PFSK-1 (cell line): ENCODE results near the gene TRPV4.

ENCODE experiments used
- FOXP2 ChIP-seq: optimal IDR thresholded peaks from 2 replicates; pipeline ENCODE3; 2011; ENCODE audit warnings: borderline replicate concordance, control low read depth, inconsistent platforms; ENCODE audit not compliant: insufficient read depth; ENCODE audit errors: extremely low read length, extremely low read depth
- POLR2AphosphoS5 ChIP-seq: IDR thresholded peaks from 2 replicates; pipeline ENCODE4 v1.6.1; 2012; ENCODE audit warnings: low read depth, mild to moderate bottlenecking, control low read depth, low read length, moderate library complexity
- SIN3A ChIP-seq: IDR thresholded peaks from 2 replicates; pipeline ENCODE4 v1.6.1; 2012; ENCODE audit warnings: mild to moderate bottlenecking, low read length, moderate library complexity, borderline replicate concordance; ENCODE audit not compliant: insufficient read depth
- TAF1 ChIP-seq: IDR thresholded peaks from 2 replicates; pipeline ENCODE4 v1.6.1; 2012; ENCODE audit warnings: low read length, control low read depth, borderline replicate concordance; ENCODE audit not compliant: insufficient read depth
- TF ChIP-seq, protein P1 (sequence below), 2 experiments: IDR thresholded peaks; 2 replicates each; pipeline versions ENCODE4 v1.6.1 to v1.8.0; 2011 to 2012; ENCODE audit warnings: low read depth in 2 of 2, low read length in 2 of 2, control low read depth in 1 of 2, inconsistent platforms in 1 of 2, mild to moderate bottlenecking in 1 of 2, moderate library complexity in 1 of 2; ENCODE audit not compliant: insufficient read depth in 1 of 2

The TRPV4 gene

GRCh38 chr12:109796057-109796456, 37.1 kb downstream of the TRPV4 start:
- TF ChIP-seq SIN3A: no peak
- TF ChIP-seq TAF1: no peak
- TF ChIP-seq POLR2AphosphoS5: no peak
- no peak for TF ChIP-seq FOXP2
- TF ChIP-seq, protein P1, sequence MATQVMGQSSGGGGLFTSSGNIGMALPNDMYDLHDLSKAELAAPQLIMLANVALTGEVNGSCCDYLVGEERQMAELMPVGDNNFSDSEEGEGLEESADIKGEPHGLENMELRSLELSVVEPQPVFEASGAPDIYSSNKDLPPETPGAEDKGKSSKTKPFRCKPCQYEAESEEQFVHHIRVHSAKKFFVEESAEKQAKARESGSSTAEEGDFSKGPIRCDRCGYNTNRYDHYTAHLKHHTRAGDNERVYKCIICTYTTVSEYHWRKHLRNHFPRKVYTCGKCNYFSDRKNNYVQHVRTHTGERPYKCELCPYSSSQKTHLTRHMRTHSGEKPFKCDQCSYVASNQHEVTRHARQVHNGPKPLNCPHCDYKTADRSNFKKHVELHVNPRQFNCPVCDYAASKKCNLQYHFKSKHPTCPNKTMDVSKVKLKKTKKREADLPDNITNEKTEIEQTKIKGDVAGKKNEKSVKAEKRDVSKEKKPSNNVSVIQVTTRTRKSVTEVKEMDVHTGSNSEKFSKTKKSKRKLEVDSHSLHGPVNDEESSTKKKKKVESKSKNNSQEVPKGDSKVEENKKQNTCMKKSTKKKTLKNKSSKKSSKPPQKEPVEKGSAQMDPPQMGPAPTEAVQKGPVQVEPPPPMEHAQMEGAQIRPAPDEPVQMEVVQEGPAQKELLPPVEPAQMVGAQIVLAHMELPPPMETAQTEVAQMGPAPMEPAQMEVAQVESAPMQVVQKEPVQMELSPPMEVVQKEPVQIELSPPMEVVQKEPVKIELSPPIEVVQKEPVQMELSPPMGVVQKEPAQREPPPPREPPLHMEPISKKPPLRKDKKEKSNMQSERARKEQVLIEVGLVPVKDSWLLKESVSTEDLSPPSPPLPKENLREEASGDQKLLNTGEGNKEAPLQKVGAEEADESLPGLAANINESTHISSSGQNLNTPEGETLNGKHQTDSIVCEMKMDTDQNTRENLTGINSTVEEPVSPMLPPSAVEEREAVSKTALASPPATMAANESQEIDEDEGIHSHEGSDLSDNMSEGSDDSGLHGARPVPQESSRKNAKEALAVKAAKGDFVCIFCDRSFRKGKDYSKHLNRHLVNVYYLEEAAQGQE (IDR thresholded peaks at IDR 0.05; ENCODE audit: insufficient read depth in 1 of 2, low read depth in 2 of 2, low read length in 2 of 2): no peak

- TF ChIP-seq, protein P1 (IDR thresholded peaks at IDR 0.05; ENCODE audit: insufficient read depth in 1 of 2, low read depth in 2 of 2, low read length in 2 of 2): no peak
- no peak for TF ChIP-seq FOXP2
- no peak for TF ChIP-seq TAF1
- no peak for TF ChIP-seq SIN3A
- no peak for TF ChIP-seq POLR2AphosphoS5
These were observed 38.2 kb downstream of the TRPV4 start for GRCh38 chr12:109795023-109795422.

DNA sequence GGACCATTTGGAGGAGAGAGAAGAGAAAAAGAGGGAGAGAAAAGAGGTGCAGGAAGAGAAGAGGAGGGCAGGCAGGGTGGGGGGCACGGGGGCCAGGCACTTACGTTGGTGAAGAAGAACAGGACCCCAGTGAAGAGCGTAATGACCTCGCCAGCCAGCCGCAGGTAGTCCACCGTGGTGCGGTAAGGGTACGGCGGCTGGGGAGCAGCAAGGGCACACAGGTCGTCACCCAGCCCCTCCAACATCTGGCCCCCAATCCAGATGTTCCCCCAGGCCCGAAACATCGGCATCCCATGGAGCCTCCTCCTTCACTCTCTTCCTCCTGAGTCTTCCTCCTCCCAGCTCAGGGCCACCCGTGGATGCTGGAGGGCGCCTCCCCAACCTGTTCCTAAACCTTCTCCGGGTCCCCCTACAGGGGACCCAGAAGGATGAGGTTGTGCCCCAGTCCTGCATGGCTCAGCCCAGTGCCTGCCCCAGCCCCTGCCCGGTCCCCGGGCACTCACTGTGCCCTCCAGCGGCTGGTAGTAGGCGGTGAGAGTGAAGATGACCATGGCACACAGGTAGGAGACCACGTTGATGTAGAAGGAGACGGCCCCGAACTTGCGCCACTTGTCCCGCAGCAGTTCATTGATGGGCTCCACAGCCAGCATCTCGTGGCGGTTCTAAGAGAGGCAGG, 39.2 kb downstream of the TRPV4 start:
- TF ChIP-seq POLR2AphosphoS5: no peak
- no peak for TF ChIP-seq SIN3A
- TF ChIP-seq, protein P1 (IDR thresholded peaks at IDR 0.05; ENCODE audit: insufficient read depth in 1 of 2, low read depth in 2 of 2, low read length in 2 of 2): no peak
- TF ChIP-seq TAF1: no peak
- no peak for TF ChIP-seq FOXP2

DNA sequence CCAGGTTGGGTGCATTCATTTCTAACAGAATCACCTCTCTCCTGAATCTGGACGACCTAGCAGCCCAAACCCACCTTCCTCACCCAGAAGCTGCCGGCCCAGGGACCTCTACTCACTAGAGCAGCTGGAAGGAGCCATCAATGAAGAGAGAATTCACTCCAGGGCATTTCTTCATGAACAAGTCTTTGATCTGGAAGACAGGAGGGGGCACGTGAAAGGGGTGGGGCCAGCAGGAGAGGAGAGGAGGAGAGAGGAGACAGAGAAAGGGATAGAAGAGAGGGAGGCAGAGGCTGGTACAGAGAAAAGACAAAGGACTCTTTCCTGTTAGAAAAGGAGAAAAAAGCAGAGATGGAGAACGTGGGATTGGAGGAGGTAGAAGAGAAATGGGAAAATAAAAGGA, 39.8 kb downstream of the TRPV4 start:
- no peak for TF ChIP-seq SIN3A
- no peak for TF ChIP-seq POLR2AphosphoS5
- TF ChIP-seq TAF1: no peak
- TF ChIP-seq FOXP2: no peak
- TF ChIP-seq, protein P1 (IDR thresholded peaks at IDR 0.05; ENCODE audit: insufficient read depth in 1 of 2, low read depth in 2 of 2, low read length in 2 of 2): no peak
